ENCODE data around the gene TGFB2. TPM values are rescaled to one million over a fixed set of nuclear protein-coding genes. Genes with fewer than 3 reads are reported as not detected.

The TGFB2 gene
- polyA plus RNA-seq, 1 donor (not counting 4 experiments of a cell fraction or from before 2014, with no cell fraction given): 21.5 TPM

DNA sequence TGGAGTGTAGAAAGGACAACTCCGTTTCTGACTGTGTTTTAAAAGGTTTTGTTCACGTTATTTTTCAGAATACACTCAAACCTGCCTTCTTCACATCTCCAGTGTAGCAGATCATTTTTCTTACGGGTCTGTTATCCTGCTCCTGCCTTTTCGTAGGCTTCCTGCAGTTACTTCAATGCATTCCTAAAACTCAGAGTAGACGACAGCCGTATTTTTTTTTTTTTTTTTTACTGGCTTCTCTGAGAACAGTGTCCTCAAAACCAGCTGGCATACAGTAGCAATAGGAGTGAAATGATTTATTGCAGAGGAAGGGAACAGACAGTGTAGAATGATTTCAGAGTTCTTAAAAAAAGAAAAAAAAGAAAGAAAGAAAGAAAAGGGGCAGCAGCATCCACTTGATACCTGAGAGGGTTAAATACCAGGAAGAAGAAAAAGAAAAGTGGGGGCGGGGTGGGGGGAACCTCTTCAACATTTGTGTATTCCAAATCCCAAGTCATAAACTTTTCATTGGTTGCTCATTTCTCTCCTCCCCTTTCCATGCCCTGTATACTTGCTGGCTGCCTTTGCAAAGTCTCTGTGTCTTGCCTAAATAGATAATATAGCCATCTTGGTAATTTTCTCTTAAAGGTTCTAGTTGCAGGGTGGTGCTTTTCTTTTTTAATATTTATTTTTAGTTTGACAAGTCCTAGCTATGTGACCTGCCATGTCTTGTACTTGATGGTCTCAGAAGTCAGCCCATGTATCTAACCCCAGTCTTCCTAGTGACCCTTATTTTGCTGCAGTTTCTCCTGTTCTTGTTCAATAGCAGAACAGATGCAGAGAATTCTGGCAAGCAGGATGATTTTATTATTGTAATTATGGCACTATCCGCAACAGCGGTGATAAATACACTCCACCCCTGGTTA, 2.8 kb downstream of the TGFB2 start:
- dilution Hi-C loops (cut with MboI; ENCODE audit: extremely low pct_ligation_motif_present, low sequenced_read_pairs): no loop called here
- Histone ChIP-seq H3K9me1 (ENCODE audit: control insufficient read depth, extremely low read depth, insufficient read depth, low read length) (no peaks in the 10 kb centered on the region), H3K9me3 (ENCODE audit: control insufficient read depth, low read depth, low read length) (no peaks in the 10 kb centered on the region), H3K4me1 (ENCODE audit: control insufficient read depth, extremely low read depth, insufficient read depth, low read length) (peaks cover 27% of the 10 kb centered on the region), H3K4me3 (ENCODE audit: control insufficient read depth in 2 of 3, extremely low read depth in 1 of 3, insufficient read depth in 2 of 3, low read depth in 1 of 3, low read length in 3 of 3) (peak overlapping the region; percentile 67 to 100 (median 93)), H3K4me2 (ENCODE audit: control insufficient read depth, extremely low read depth, insufficient read depth, low read depth, low read length) (peak overlapping the region; percentile 86), H3K27me3 (ENCODE audit: control insufficient read depth, extremely low read depth, insufficient read depth, low read length) (no peaks in the 10 kb centered on the region), H2AFZ (ENCODE audit: control insufficient read depth, low read length) (peak overlapping the region; percentile 58), H3K9ac (ENCODE audit: control insufficient read depth, extremely low read depth, insufficient read depth, low read length) (peak overlapping the region; percentile 96), H3K79me2 (ENCODE audit: control insufficient read depth, insufficient read depth, low read length) (peaks cover 72% of the 10 kb centered on the region), H3K36me3 (ENCODE audit: control insufficient read depth in 2 of 2, extremely low read depth in 1 of 2, insufficient read depth in 2 of 2, low read length in 2 of 2) (no peaks in the 10 kb centered on the region), H4K20me1 (ENCODE audit: control insufficient read depth, extremely low read depth, insufficient read depth, low read length) (no peaks in the 10 kb centered on the region), H3K27ac (ENCODE audit: control insufficient read depth, insufficient read depth, low read length) (peak overlapping the region; percentile 86)
- TF ChIP-seq, protein P1, sequence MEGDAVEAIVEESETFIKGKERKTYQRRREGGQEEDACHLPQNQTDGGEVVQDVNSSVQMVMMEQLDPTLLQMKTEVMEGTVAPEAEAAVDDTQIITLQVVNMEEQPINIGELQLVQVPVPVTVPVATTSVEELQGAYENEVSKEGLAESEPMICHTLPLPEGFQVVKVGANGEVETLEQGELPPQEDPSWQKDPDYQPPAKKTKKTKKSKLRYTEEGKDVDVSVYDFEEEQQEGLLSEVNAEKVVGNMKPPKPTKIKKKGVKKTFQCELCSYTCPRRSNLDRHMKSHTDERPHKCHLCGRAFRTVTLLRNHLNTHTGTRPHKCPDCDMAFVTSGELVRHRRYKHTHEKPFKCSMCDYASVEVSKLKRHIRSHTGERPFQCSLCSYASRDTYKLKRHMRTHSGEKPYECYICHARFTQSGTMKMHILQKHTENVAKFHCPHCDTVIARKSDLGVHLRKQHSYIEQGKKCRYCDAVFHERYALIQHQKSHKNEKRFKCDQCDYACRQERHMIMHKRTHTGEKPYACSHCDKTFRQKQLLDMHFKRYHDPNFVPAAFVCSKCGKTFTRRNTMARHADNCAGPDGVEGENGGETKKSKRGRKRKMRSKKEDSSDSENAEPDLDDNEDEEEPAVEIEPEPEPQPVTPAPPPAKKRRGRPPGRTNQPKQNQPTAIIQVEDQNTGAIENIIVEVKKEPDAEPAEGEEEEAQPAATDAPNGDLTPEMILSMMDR (optimal IDR thresholded peaks at IDR 0.05 in 1 of 3, IDR thresholded peaks at IDR 0.05 in 1 of 3, conservative IDR thresholded peaks at IDR 0.05 in 1 of 3; ENCODE audit: extremely low read depth in 1 of 3, insufficient read depth in 2 of 3, low read length in 3 of 3): no peak
- no peak for TF ChIP-seq EZH2 (IDR thresholded peaks at IDR 0.05; ENCODE audit: low read length)
- DNase-seq (ENCODE audit: low read depth, low spot score) (no peak), FAIRE-seq (no peak)

DNA sequence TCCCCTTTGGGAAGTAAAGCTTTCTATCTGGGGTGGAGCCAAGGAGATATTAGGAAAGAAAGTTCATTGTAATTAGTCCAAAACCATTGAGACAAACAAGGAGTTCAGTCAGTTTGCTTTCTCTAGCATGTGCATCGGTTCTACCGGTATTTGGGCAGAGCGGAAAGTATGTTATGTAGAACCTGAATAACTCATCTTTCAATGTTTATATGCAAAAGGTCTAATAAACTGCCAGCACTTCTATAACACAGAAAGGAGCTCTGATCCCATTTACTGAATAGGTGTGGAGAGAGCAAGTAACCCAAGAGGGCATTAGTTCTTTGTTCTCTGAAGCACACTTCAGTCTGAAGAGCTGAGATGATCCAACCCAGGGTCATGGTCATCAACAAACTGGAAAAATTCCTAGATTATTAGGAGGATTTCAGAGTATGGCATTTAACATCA, 3.5 kb downstream of the TGFB2 start:
- H3K27ac ChIP-seq (ENCODE audit: control insufficient read depth, insufficient read depth, low read length): peak overlapping the region; percentile 48
- no peak for TF ChIP-seq EZH2 (IDR thresholded peaks at IDR 0.05; ENCODE audit: low read length)
- TF ChIP-seq, protein P1 (optimal IDR thresholded peaks at IDR 0.05 in 1 of 3, IDR thresholded peaks at IDR 0.05 in 1 of 3, conservative IDR thresholded peaks at IDR 0.05 in 1 of 3; ENCODE audit: extremely low read depth in 1 of 3, insufficient read depth in 2 of 3, low read length in 3 of 3): no peak
- no peaks in the 10 kb centered on the region for H3K9me3 ChIP-seq (ENCODE audit: control insufficient read depth, low read depth, low read length)
- H3K9ac ChIP-seq (ENCODE audit: control insufficient read depth, extremely low read depth, insufficient read depth, low read length): peak overlapping the region; percentile 55
- H4K20me1 ChIP-seq (ENCODE audit: control insufficient read depth, extremely low read depth, insufficient read depth, low read length): no peaks in the 10 kb centered on the region
- H2AFZ ChIP-seq (ENCODE audit: control insufficient read depth, low read length): peak overlapping the region; percentile 31
- peaks cover 27% of the 10 kb centered on the region for H3K4me1 ChIP-seq (ENCODE audit: control insufficient read depth, extremely low read depth, insufficient read depth, low read length)
- H3K9me1 ChIP-seq (ENCODE audit: control insufficient read depth, extremely low read depth, insufficient read depth, low read length): no peaks in the 10 kb centered on the region
- dilution Hi-C loops (cut with MboI; ENCODE audit: extremely low pct_ligation_motif_present, low sequenced_read_pairs): no loop called here
- peak overlapping the region; percentile 86 for H3K4me2 ChIP-seq (ENCODE audit: control insufficient read depth, extremely low read depth, insufficient read depth, low read depth, low read length)
- H3K27me3 ChIP-seq (ENCODE audit: control insufficient read depth, extremely low read depth, insufficient read depth, low read length): no peaks in the 10 kb centered on the region
- FAIRE-seq: peak; percentile 52
- peak overlapping the region; percentile 67 to 100 (median 93) for H3K4me3 ChIP-seq (ENCODE audit: control insufficient read depth in 2 of 3, extremely low read depth in 1 of 3, insufficient read depth in 2 of 3, low read depth in 1 of 3, low read length in 3 of 3)
- H3K79me2 ChIP-seq (ENCODE audit: control insufficient read depth, insufficient read depth, low read length): peaks cover 79% of the 10 kb centered on the region
- no peak for DNase-seq (ENCODE audit: low read depth, low spot score)
- no peaks in the 10 kb centered on the region for H3K36me3 ChIP-seq (ENCODE audit: control insufficient read depth in 2 of 2, extremely low read depth in 1 of 2, insufficient read depth in 2 of 2, low read length in 2 of 2)

Measured in keratinocyte (primary cell).